Measurements from ENCODE around the gene DDIT3. TPM values are rescaled to one million over a fixed set of nuclear protein-coding genes. Genes with fewer than 3 reads are reported as not detected.

DDIT3 gene
- total RNA-seq, 1 experiment from 2014 or later, result 14.1 TPM

GRCh38 chr12:57554897-57555296 lies 34.6 kb upstream of the DDIT3 start:
- Histone ChIP-seq H2BK15ac (ENCODE audit: low read depth, low read length) (no peak overlapping the region), H4K20me1 (ENCODE audit: control insufficient read depth, insufficient read depth, insufficient read length) (no peaks in the 10 kb centered on the region), H3K27me3 (ENCODE audit: insufficient read depth, low read length) (no peaks in the 10 kb centered on the region), H4K91ac (ENCODE audit: insufficient read length, low read depth, low read length) (no peak overlapping the region), H3T11ph (ENCODE audit: low read length) (no peak overlapping the region), H3K4me2 (ENCODE audit: insufficient read depth, insufficient read length, low read length) (no peak overlapping the region), H4K5ac (ENCODE audit: insufficient read length, low read depth, low read length) (no peak overlapping the region), H3K18ac (ENCODE audit: insufficient read length, low read depth, low read length) (no peak overlapping the region), H3K9me3 (ENCODE audit: control insufficient read depth, low read depth, low read length) (no peaks in the 10 kb centered on the region), H2BK12ac (ENCODE audit: insufficient read length, low read depth, low read length) (no peak overlapping the region), H3K4me1 (ENCODE audit: insufficient read depth, low read length) (no peaks in the 10 kb centered on the region), H3K23me2 (ENCODE audit: insufficient read length, low read depth, low read length, poor library complexity, severe bottlenecking) (peaks cover 5% of the 10 kb centered on the region), H3K56ac (ENCODE audit: insufficient read length, low read depth, low read length) (no peak overlapping the region), H3K4ac (ENCODE audit: low read depth, low read length) (no peak overlapping the region), H3K79me1 (ENCODE audit: insufficient read depth, low read depth, low read length, poor library complexity, severe bottlenecking) (peaks cover 3% of the 10 kb centered on the region), H2BK5ac (ENCODE audit: insufficient read length, low read length) (no peak overlapping the region), H3K23ac (ENCODE audit: insufficient read length, low read depth, low read length) (no peak overlapping the region), H3K14ac (ENCODE audit: insufficient read depth, low read length) (no peak overlapping the region), H3K9ac (ENCODE audit: extremely low read depth, insufficient read length, low read length) (no peak overlapping the region), H2BK120ac (ENCODE audit: low read depth, low read length, poor library complexity, severe bottlenecking) (no peak overlapping the region), H4K8ac (replicated peaks; ENCODE audit: insufficient read length, low read depth, low read length) (no peak overlapping the region), H3K79me2 (ENCODE audit: insufficient read depth, low read length) (peaks cover 3% of the 10 kb centered on the region; the same call in 1 of the 2 replicates), H2AK5ac (ENCODE audit: insufficient read length, low read length) (no peak overlapping the region), H3K27ac (ENCODE audit: insufficient read length, low read depth, low read length) (no peak overlapping the region), H2BK20ac (ENCODE audit: low read depth, low read length, poor library complexity, severe bottlenecking) (no peak overlapping the region), H2AFZ (ENCODE audit: low read length) (no peak overlapping the region)
- H3K9me3 Mint-ChIP-seq, result no peaks in the 10 kb centered on the region
- no peak overlapping the region for H3K27ac Mint-ChIP-seq
- TF ChIP-seq CTCF (conservative IDR thresholded peaks at IDR 0.05), result no peak
- H3K4me1 Mint-ChIP-seq, result peaks cover 37 to 47% of the 10 kb centered on the region in 2 experiments
- WGBS (ENCODE audit: extremely low coverage, insufficient read length, low lambda C conversion rate), result no CpG with 5 or more reads among the region's 1 CpG
- DNase-seq, result no peak
- peaks cover 4% of the 10 kb centered on the region for H3K27me3 Mint-ChIP-seq (ENCODE audit: low read depth)
- H3K36me3 Mint-ChIP-seq (ENCODE audit: insufficient read depth in 1 of 3, low read depth in 3 of 3), result peaks cover 3 to 4% (median 3%) of the 10 kb centered on the region in 3 experiments; a peak in 4 of 7 replicates
- H3K4me3 Mint-ChIP-seq, result no peak overlapping the region

All from H9 (cell line).